Heart right ventricle (tissue), 16 donors: ENCODE results near the gene MTMR8. TPM values are rescaled to one million over a fixed set of nuclear protein-coding genes. Genes with fewer than 3 reads are reported as not detected.

Source experiments
- ATAC-seq, 8 donors: fragments of 200-7000 bp; cut with Tn5 transposase; one replicate each; pipeline ENCODE4 v1.9.1; 2020; ENCODE audit warnings: mild to moderate bottlenecking in 8 of 8, moderate library complexity in 8 of 8, moderate number of reproducible peaks in 1 of 8
- DNase-seq, 2 donors: peaks; one replicate each; pipeline ENCODE4 v3.0.0-alpha.2; 2020
- H3K27ac ChIP-seq, 10 donors: fragments of 200-600 bp; sonication (generic) in 2 of 10; one replicate each; pipeline versions ENCODE4 v1.5.0 to v1.8.0; 2020 to 2022; ENCODE audit warnings: mild to moderate bottlenecking in 3 of 10
- H3K27me3 ChIP-seq, 7 donors: fragments of 200-600 bp; one replicate each; pipeline ENCODE4 v1.8.0; 2021 to 2022; ENCODE audit warnings: mild to moderate bottlenecking in 2 of 7
- H3K36me3 ChIP-seq, 9 donors: fragments of 200-600 bp; sonication (generic) in 1 of 9; one replicate each; pipeline versions ENCODE4 v1.5.0 to v1.8.0; 2020 to 2022; ENCODE audit warnings: mild to moderate bottlenecking in 2 of 9
- H3K4me1 ChIP-seq, 9 donors: fragments of 200-600 bp; sonication (generic) in 1 of 9; one replicate each; pipeline versions ENCODE4 v1.5.0 to v1.8.0; 2020 to 2022; ENCODE audit warnings: mild to moderate bottlenecking in 4 of 9
- H3K4me3 ChIP-seq, 10 donors: fragments of 200-600 bp; sonication (generic) in 2 of 10; one replicate each; pipeline versions ENCODE4 v1.5.0 to v1.8.0; 2020 to 2022; ENCODE audit warnings: mild to moderate bottlenecking in 7 of 10, moderate library complexity in 2 of 10
- H3K9me3 ChIP-seq, 11 donors: fragments of 200-600 bp in 10 of 11; sonication (generic) in 2 of 11; one replicate each; pipeline versions ENCODE4 v1.5.0 to v1.8.0; 2013 to 2022; ENCODE audit warnings: mild to moderate bottlenecking in 2 of 11, control low read depth in 1 of 11, moderate library complexity in 1 of 11
- CTCF ChIP-seq, 9 donors: fragments of 200-600 bp; sonication (generic) in 2 of 9; IDR thresholded peaks; one replicate each; pipeline versions ENCODE4 v1.5.0 to v1.8.0; 2021 to 2022; ENCODE audit warnings: antibody characterized with exemption in 9 of 9, mild to moderate bottlenecking in 5 of 9, moderate library complexity in 1 of 9
- WGBS, 2 donors: extraction: QIAGEN DNeasy Blood & Tissue Kit; methylation state at CpG; one replicate each; pipeline ENCODE4 v1.1.7; 2013; ENCODE audit warnings: inconsistent platforms in 1 of 2; 5-methylcytosine and 5-hydroxymethylcytosine counted together
- intact Hi-C, 10 donors: fragments of 100-400 bp; cut with DNase I; formaldehyde crosslinking; loops; one replicate each; pipeline versions ENCODE4 v1.11.1 to v1.14.2; 2022
- long read RNA-seq, 3 donors: library from polyadenylated mRNA; unstranded; transcript quantifications; one replicate each; pipeline ENCODE4 v2.0.0, GENCODE V29; 2020 to 2021
- polyA plus RNA-seq, 2 donors: library from polyadenylated mRNA; stranded (reverse); fragments of 200-250 nt; gene quantifications; one replicate each; pipeline ENCODE4 v1.2.3, GENCODE V29; 2013
- total RNA-seq, 10 donors: library from RNA; stranded (reverse); fragmentation: NEBNext Ultra II Directional in 3 of 10; extraction: Animal tissue kit (Norgen Biotek cat#: 25700) in 3 of 10; gene quantifications; one replicate each; pipeline versions ENCODE4 v1.2.1 to v1.2.4, GENCODE V29; 2021 to 2023
- donor health status: Arrhythmogenic right ventricular cardiomyopathy.
- donor health status: ischemic (EF 13 %, LVEDD 7.1; RV severe dilation, severe dysfunction).
- donor health status: healthy with polysubstance abuse.
- donor health status: DM: no; HTN: yes; CAD: no.
- donor health status: DM: no; HTN: no; CAD: no.
- donor health status: ischemic (EF 25% LVEDD 6.9; RV normal size, moderate dysfunction).
- donor health status: ischemic (EF 25% LVEDD 5.7; RV mildly dilated, moderate dysfunction).
- donor health status: healthy.
- donor health status: DM: yes; HTN: yes; CAD: no.
- donor health status: Ischemic cardiomyopathy.
- donor health status: ischemic (EF 35%, LVEDD 5.7; RV mildly dilated, moderate dysfunction).
- donor health status: nonischemic (EF 11% LVEDD 7.7; RV severe dilation, severe dysfunction).
- donor health status: DM: yes; HTN: yes; CAD: no.
- donor health status: PGD.
- donor health status: ischemic (EF 29% LVEDD 5.4; RV normal size, mild dysfunction).
- donor health status: nonischemic (EF 23%, LVEDD 6.1; RV moderate dilation, normal function).

Gene MTMR8
- total RNA-seq: under 1 TPM; 0.30 to 0.99 (median 0.70) TPM
- under 1 TPM; 0.14 to 0.66 TPM for polyA plus RNA-seq
- long read RNA-seq, donor 1: 0 reads
- long read RNA-seq, donor 2, partial matches to known transcripts: 0 of 1 reads
- long read RNA-seq, donor 2, other reads (novel, unspliced or antisense): 1 of 1 reads
- long read RNA-seq, donor 3, partial matches to known transcripts: 3 of 4 reads
- long read RNA-seq, donor 3, other reads (novel, unspliced or antisense): 1 of 4 reads

DNA sequence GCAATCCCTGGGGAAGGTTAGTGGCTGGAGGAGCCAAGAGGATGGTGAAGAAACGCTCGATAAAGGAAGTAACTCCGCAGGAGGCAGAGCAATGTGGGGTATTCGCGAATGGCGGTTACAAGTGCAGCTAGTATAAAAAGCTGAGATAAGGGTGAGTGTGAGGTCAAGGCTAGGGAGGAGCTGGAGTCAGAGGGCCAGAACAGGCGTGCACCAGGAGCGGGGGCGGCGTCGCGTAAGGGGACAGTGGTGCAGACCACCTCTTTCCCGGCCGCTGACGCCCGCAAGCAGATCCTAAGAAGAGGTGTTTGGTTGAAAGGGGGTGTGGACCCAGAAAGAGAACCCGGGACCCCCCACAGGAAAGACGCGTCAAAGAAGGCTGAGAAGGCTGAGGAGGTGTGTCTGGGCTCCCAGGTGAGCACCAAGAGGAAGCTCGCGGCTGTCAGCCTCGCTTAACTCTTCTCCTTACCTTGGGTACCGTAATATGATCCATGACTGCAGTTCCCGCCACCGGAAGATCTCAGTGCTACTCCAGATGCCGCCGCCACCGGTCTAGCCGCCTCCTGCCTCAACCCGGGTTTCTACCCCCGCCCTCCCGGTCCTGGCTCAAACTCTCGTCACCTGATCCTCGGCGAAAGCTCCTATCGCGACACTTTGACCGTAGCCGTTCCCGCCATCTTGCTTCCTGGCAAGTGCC lies at the start of gene MTMR8:
TSS of gene MTMR8 (minus strand) at position 579 of the 694 bp plus-strand sequence. CDS start at position 490, 89 bp downstream.
- Histone ChIP-seq H3K9me3 (no peaks in the 10 kb centered on the region), H3K27ac (peak within 1 kb of the TSS in 5 of 10 donors; percentile 22 to 52 (median 34)), H3K36me3 (no peaks in the 10 kb centered on the region), H3K4me1 (peaks cover 0 to 5% (median 0%) of the 10 kb centered on the region in 9 donors), H3K27me3 (peaks cover 0 to 16% (median 0%) of the 10 kb centered on the region in 7 donors), H3K4me3 (peak within 1 kb of the TSS; percentile 44 to 73 (median 66))
- intact Hi-C loops: loop anchor here in 1 of 10 donors (5.0 kb wide), 1 partner anchor 188 kb away; the partner anchor contains the start of gene AMER1
- 0 to 1% methylated on average over 34 to 40 of the region's 40 CpGs for WGBS, 2 donors
- ATAC-seq: peak; percentile 70 to 98 (median 90)
- no peak for TF ChIP-seq CTCF (IDR thresholded peaks at IDR 0.05)
- DNase-seq: peak; percentile 59 to 66

GRCh38 chrX:64439551-64439950 lies 44.3 kb upstream of the MTMR8 start:
- no peak for ATAC-seq
- no peak for TF ChIP-seq CTCF (IDR thresholded peaks at IDR 0.05)
- Histone ChIP-seq H3K4me3 (no peak overlapping the region), H3K9me3 (peaks cover 0 to 23% (median 0%) of the 10 kb centered on the region in 11 donors), H3K27me3 (peaks cover 0 to 4% (median 0%) of the 10 kb centered on the region in 7 donors), H3K36me3 (no peaks in the 10 kb centered on the region), H3K4me1 (no peaks in the 10 kb centered on the region), H3K27ac (no peak overlapping the region)
- intact Hi-C loops: loop anchor here in 1 of 10 donors (10.0 kb wide), 1 partner anchor 65 kb away; no protein-coding TSS in a partner anchor
- 84 to 95% methylated on average over 2 of the region's 2 CpGs for WGBS, 2 donors
- DNase-seq: no peak

- TF ChIP-seq CTCF (IDR thresholded peaks at IDR 0.05): no peak
- Histone ChIP-seq H3K4me1 (no peaks in the 10 kb centered on the region), H3K27ac (no peak overlapping the region), H3K9me3 (peaks cover 0 to 19% (median 0%) of the 10 kb centered on the region in 11 donors), H3K27me3 (peaks cover 0 to 4% (median 0%) of the 10 kb centered on the region in 7 donors), H3K4me3 (no peak overlapping the region), H3K36me3 (no peaks in the 10 kb centered on the region)
- 83 to 88% methylated on average over 1 of the region's 1 CpG for WGBS, 2 donors
- DNase-seq (no peak), ATAC-seq (no peak)
- intact Hi-C loops: loop anchor here in 1 of 10 donors (10.0 kb wide), 1 partner anchor 63 kb away; no protein-coding TSS in a partner anchor
These were observed 42.4 kb upstream of the MTMR8 start for GRCh38 chrX:64437665-64438064.

GRCh38 chrX:64437218-64437617 lies 42.0 kb upstream of the MTMR8 start:
- H3K27ac ChIP-seq: no peak overlapping the region
- WGBS, 2 donors: 72 to 81% methylated on average over 5 of the region's 5 CpGs
- H3K9me3 ChIP-seq: peaks cover 0 to 15% (median 0%) of the 10 kb centered on the region in 11 donors
- no peaks in the 10 kb centered on the region for H3K4me1 ChIP-seq
- DNase-seq: no peak
- H3K4me3 ChIP-seq: no peak overlapping the region
- ATAC-seq: no peak
- intact Hi-C loops: loop anchor here in 1 of 10 donors (10.0 kb wide), 1 partner anchor 62 kb away; no protein-coding TSS in a partner anchor
- H3K27me3 ChIP-seq: peaks cover 0 to 4% (median 0%) of the 10 kb centered on the region in 7 donors
- H3K36me3 ChIP-seq: no peaks in the 10 kb centered on the region
- no peak for TF ChIP-seq CTCF (IDR thresholded peaks at IDR 0.05)
